NCI-H1048 (cell line): ENCODE measurements around the gene CAMKMT.

ENCODE experiments used
- DNase-seq: peaks from one replicate; lab custom pipeline; 2025; lab: John Stamatoyannopoulos, UW

The CAMKMT gene

DNA sequence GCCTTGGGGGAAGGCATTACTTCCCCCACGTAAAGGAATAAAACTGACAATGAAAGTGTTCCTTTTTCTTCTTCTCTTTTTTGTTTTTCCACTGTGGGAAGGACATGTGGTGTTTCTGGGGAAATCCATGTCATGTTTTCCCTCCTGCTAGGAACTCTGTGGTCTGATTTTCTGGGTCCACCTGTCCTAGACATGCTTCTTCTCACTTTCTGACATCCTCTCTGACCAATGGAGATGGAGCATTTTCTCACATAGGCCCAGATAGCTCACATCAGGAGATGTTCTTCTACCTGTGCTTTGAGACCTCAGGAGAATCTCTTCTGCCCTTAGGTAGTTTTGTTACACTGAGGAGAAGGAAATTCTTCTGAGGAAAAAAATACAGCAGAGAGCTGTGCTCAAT, 327.8 kb downstream of the CAMKMT start:
- DNase-seq = no peak

DNA sequence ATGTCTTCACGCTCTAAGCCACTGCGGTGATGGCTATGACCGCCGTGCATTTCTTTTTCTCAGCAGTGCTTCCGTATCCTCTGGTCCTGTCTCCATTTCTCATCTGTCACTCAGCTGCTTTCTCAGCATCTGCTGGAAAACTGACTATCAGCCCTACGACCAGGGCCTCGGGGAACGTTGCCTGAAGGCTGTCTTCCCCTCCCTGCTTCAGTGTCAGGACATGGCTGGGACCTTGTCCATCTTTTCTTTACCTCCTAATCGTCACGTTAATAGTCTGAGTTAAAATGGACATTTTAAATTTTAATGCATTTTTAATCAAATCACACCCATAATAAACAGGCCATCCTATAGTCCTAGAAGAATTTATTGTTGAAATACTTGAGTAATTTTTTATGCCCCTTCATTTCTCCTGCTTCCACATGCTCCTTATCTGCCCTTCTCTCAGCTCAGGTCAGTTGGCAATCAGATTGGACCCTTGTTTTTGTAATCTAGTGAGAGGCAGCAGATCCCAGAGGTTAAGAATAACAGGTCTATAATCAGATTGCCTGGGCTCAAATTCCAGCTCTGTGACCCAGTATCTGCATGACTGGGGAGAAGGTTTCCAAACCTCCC, 329.5 kb downstream of the CAMKMT start:
- no peak for DNase-seq

GRCh38 chr2:44692821-44693220, 331.1 kb downstream of the CAMKMT start:
- DNase-seq = no peak

DNA sequence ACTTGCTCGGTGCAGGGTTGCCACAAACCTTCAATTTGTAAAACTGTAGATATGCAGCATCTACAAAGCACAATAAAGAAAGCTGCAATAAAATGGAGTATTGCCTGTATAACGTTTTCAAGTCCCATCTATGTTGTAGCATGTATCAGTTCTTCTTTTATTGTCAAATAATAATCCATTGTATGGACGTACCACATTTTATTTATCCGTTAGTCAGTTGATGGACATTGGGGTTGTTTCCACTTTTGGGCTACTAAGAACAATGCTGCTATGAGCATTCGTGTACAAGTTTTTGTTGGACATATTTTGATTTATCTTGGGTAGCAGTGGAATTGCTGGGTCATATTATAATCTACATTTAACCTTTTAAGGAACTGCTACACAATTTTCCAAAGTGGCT, 339.1 kb downstream of the CAMKMT start:
- no peak for DNase-seq

- no peak for DNase-seq
Observed at GRCh38 chr2:44705356-44705755, 343.6 kb downstream of the CAMKMT start.

DNA sequence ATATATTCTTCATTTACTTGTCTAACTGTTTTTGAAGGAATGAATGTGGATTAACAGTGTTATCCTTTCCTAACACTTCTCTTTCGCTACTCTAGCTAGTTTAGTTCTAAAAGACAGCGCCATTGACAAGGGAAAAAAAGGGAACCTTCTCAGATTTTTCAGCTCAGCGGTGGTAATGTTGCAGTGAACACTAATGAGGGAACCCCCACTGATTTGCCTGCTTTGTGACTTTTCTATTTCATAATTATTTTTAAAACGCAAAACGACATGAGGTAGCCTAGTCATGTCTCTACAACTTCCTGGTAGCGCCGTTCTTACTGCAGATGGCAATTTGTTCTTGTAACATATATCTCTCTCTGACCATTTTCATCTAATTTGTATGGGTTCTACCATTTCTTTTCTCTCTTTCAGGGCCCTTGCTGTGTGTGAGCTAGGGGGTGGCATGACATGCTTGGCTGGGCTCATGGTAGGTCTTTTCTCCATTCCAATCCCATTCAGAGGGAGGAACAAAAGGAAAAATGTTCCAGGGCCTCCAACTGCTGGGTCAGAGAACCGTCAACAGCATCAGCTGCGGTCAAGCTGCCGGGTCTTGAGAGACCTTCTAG, 344.2 kb downstream of the CAMKMT start:
- DNase-seq = no peak

DNA sequence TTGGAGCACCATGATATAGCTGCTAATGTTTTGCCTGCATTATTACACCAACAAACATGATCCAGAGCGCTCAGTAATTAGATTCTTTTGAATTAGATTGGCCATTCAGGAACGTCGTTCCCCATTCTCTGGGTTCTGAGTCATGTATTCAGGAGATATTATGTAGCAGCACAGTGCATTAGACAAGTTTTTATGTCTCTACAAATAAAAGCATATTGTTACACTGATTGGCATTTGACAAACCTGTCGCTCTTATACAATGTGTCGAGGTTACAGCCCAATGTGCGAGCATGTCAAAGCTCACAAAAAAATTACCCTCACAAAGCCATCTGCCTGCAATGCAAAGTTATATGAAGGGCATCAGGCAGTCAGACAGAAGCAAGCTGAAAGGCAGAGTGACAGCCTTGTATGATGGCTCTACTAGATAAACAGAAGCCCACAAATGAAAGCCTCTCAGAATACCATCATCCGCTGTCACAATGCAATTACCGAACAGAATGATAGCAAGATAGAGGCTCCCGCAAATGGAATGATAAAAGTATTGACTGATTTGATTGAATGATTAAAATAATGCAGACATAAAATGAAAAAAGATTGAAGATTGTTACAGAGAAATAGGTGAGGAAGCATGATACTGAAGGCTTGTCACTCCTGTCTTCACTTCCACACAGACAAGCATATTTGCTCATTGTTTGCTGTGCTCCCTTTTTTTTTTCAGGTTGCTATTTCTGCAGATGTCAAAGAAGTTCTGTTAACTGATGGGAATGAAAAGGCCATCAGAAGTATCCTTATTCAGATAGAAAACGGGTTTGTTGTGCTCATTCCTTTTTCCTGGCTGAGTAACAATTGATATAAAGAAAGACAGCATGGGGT, 345.2 kb downstream of the CAMKMT start:
- no peak for DNase-seq

DNA sequence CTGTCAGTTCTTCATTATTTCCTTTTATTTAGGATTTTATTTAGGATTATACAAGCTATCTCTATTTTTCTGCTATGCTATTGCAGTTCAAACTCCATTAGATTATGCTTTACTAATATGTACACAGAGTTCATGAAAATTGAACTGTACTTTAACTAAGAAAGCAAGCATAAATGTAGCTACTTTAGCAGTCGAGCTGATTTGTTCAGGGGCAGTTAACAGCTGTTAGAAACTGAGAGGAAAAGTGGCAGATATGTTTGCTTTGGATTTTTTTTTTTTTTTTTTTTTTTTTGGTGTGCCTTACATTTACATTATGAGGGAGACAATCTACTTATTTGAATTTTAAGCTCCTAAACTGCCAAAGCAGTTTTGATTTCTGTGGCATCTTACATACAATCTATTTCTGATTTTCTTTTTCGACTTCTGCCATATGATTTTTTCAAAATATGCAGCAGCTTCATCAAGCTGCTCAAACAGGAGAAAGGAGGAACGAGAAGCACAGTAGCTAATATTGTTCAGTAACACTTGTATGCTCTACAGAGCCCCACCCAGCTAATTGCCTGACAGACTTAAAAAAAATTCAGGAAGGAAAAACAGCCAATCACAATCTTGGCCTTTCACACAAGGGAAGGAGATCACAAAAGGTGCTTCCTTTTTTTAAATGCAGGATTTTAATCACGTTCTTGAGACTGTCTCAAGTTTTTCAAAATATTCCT, 346.4 kb downstream of the CAMKMT start:
- peak; percentile 8 for DNase-seq

DNA sequence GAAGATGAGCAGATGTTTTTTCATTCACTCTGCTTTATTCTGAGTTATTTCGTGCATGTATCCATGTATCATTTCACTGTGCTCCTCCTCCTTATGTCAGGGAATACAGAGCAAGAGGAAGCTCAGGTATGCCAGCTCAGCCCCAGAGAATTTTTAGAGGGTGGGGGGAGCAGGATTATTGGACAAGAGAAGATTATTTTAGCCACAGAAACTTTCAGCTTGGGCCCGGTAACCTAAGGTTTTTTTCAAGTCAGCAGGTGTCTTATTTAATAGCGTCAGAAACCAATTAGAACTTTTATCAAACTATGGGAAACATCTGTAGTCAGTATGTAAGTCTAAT, 346.9 kb downstream of the CAMKMT start:
- DNase-seq = no peak

DNA sequence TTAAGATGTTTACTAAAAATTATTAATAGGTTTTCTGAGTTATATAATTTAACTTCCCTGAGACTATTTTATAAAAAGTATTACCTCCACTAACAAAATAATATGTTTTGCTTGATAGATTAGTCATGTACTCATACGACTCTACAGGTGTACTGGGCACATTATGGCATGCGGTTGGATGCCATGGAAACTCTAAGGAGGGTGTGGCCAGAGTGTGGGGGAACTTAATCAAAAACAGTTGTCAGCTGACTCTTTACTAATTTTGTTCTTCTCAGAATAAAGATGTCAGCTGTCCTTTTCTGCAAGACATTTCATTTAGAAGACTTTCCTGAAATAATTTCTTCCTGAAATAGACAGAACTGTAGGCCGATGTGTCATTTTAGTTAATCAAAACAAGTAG, 351.4 kb downstream of the CAMKMT start:
- DNase-seq = no peak

- DNase-seq = no peak
Observed at GRCh38 chr2:44715671-44716081, 353.9 kb downstream of the CAMKMT start.

GRCh38 chr2:44716131-44716530, 354.4 kb downstream of the CAMKMT start:
- no peak for DNase-seq

DNA sequence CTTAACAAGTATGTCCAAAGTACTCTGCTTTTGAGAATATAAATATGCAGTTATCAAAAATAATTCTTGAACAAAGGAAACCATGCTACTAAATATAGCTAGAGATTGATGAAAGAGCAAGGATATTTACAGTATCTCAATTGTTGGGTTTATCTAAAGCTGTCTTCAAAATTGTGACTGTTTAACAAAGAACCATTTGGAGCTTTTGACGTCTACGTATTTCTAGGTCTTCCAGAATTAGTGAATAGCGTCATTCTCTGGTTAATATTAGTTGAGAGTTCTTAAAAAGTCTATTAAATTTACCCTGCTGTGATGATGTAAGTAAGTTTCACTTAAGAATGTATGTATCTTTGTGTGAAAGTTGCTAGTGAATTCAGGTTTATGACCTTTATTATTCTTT, 356.7 kb downstream of the CAMKMT start:
- no peak for DNase-seq

DNA sequence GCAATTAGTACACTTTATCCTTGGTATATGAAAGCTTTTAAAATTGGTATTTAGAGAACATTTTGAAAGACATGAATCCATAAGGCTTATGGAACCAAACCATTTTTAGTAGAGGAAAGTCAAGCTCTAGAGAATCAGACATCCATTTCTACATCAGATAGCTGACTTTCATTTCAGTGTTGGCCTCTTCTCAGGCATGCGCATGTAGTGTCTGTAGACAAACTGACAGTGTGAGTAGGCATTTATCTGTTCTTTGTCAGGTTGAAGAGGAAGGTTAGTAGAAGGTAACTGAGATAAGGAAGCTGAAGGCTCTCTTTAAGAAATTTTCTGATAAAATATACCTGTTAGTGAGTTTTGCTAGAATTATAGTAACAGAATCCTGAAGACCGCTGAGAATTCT, 357.8 kb downstream of the CAMKMT start:
- no peak for DNase-seq

GRCh38 chr2:44722026-44722625, 360.4 kb downstream of the CAMKMT start:
- DNase-seq = no peak

GRCh38 chr2:44723921-44724320, 362.2 kb downstream of the CAMKMT start:
- no peak for DNase-seq

- no peak for DNase-seq
Observed at GRCh38 chr2:44730593-44730992, 368.8 kb downstream of the CAMKMT start.

- no peak for DNase-seq
Observed at GRCh38 chr2:44731505-44731904, 369.8 kb downstream of the CAMKMT start.

GRCh38 chr2:44736270-44736942, 374.7 kb downstream of the CAMKMT start:
- DNase-seq = no peak

DNA sequence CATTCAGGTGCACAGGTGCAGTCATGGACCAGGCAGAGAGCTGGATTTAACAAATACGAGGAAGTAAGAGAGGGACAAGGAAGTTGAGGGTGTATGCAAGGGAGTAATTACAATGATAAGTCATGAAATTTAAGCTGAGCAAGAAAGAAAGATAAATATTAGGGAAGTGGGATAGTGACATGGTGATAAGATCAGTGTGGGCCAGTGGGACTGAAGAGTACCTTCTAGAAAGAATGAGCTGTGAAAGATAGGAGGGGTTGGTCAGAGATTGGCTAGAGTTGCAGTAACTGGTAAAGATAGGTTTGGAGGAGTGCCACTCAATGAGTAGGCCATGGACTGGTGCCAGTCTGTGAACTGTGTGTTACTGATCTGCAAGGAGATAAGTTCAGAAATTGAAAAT, 378.9 kb downstream of the CAMKMT start:
- no peak for DNase-seq

DNA sequence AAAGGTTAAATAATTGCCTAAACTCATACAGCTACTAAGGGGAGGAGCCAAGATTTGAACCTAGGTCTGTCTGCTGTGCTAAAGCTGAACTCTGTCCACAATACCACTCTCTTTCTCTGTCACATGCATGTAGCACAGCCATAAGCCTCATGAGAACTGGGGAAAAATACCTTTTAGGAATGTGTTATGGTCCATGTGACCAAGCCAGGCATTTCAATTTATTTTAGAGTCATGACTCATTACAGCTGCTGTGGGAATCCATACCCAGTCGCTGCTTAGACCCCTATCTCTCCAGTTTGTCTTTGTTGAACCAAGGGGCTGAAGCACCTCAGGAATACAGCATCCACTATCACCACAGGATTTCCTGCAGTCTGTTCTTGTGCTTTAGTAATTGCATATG, 379.8 kb downstream of the CAMKMT start:
- DNase-seq = no peak

- no peak for DNase-seq
Observed at GRCh38 chr2:44742057-44742456, 380.3 kb downstream of the CAMKMT start.
